Stomach (tissue), 9 donors: Measurements from ENCODE around the gene TMOD1. TPM values are rescaled to one million over a fixed set of nuclear protein-coding genes. Genes with fewer than 3 reads are reported as not detected.
A peak's percentile ranks its signal among the peaks of the same experiment; 100 is the strongest.

Source experiments
- DNase-seq, 2 donors: peaks; one replicate each; pipeline versions ENCODE4 v3.0.0 to v3.0.0-alpha.2; 2013 to 2019
- H3K27ac ChIP-seq, 5 donors: fragments of 200-600 bp in 4 of 5; sonication (generic) in 4 of 5; one replicate each; pipeline ENCODE4 v1.5.1; 2013 to 2019; ENCODE audit warnings: mild to moderate bottlenecking in 1 of 5, moderate library complexity in 1 of 5
- H3K27me3 ChIP-seq, 3 donors: fragments of 200-600 bp; sonication (generic); one replicate each; pipeline ENCODE4 v1.5.1; 2017 to 2019; ENCODE audit warnings: mixed run types in 1 of 3
- H3K36me3 ChIP-seq, 4 donors: fragments of 200-600 bp; sonication (generic); 1 replicate in 3 of 4; 2 replicates in 1 of 4; pipeline ENCODE4 v1.5.1; 2016 to 2019
- H3K4me1 ChIP-seq, 4 donors: fragments of 200-600 bp; sonication (generic); one replicate each; pipeline ENCODE4 v1.5.1; 2016 to 2019
- H3K4me3 ChIP-seq, 4 donors: fragments of 200-600 bp; sonication (generic) in 3 of 4; one replicate each; pipeline ENCODE4 v1.5.1; 2016 to 2019; ENCODE audit warnings: mild to moderate bottlenecking in 1 of 4
- H3K9me3 ChIP-seq, 4 donors: fragments of 200-600 bp; sonication (generic); one replicate each; pipeline ENCODE4 v1.5.1; 2016 to 2019
- CTCF ChIP-seq, 7 experiments: fragments of 450-650 bp in 4 of 7; fragments of 200-600 bp in 3 of 7; sonication (generic) in 3 of 7; IDR thresholded peaks; one replicate each; pipeline ENCODE4 v1.5.1; 2016 to 2019; ENCODE audit warnings: antibody characterized with exemption in 7 of 7, control low read depth in 2 of 7, mild to moderate bottlenecking in 1 of 7
- EP300 ChIP-seq: sonication (generic); formaldehyde crosslinking; IDR thresholded peaks from one replicate; pipeline ENCODE4 v1.6.1; 2017; ENCODE audit warnings: antibody characterized with exemption
- POLR2A ChIP-seq, 4 donors: fragments of 450-650 bp; IDR thresholded peaks; one replicate each; pipeline ENCODE4 v1.6.1; 2016; ENCODE audit warnings: antibody characterized with exemption in 4 of 4, control low read depth in 2 of 4, mild to moderate bottlenecking in 1 of 4, moderate library complexity in 1 of 4
- POLR2AphosphoS5 ChIP-seq, 3 donors: sonication (generic); formaldehyde crosslinking; IDR thresholded peaks; one replicate each; pipeline ENCODE4 v1.6.1; 2016; ENCODE audit warnings: antibody characterized with exemption in 3 of 3
- WGBS, 5 donors: extraction: QIAGEN DNeasy Blood & Tissue Kit in 3 of 5; methylation state at CpG; one replicate each; pipeline versions ENCODE4 v1.1.5 to v1.1.7; 2013 to 2018; 5-methylcytosine and 5-hydroxymethylcytosine counted together
- intact Hi-C: fragments of 100-400 bp; cut with DNase I; formaldehyde crosslinking; loops from one replicate; pipeline ENCODE4 v1.15.1; 2023; ENCODE audit warnings: low total_unique reads
- polyA plus RNA-seq, 3 donors: library from polyadenylated mRNA; stranded (reverse); fragments of 200-250 nt; gene quantifications; one replicate each; pipeline ENCODE4 v1.2.3, GENCODE V29; 2013
- total RNA-seq, 5 donors: library from RNA; depleted of rRNA; stranded (reverse); fragments of >200 nt; gene quantifications; one replicate each; pipeline versions ENCODE4 v1.1.0 to v1.2.3, GENCODE V29; 2014 to 2016
- donor health status: healthy with polysubstance abuse.
- donor health status: Bipolar disorder and iron deficiency.
- donor health status: healthy.

TMOD1 gene
- total and polyA plus RNA-seq, 8 donors: 4.6 to 34.8 (median 11.2) TPM

- Histone ChIP-seq H3K27me3 (peaks cover 0 to 18% (median 18%) of the 10 kb centered on the region in 3 donors), H3K27ac (peak overlapping the region in 4 of 5 donors; percentile 55 to 92 (median 78)), H3K4me1 (peaks cover 22 to 55% (median 38%) of the 10 kb centered on the region in 4 donors), H3K9me3 (no peaks in the 10 kb centered on the region), H3K4me3 (peak overlapping the region; percentile 66 to 87 (median 84)), H3K36me3 (peaks cover 0 to 13% (median 12%) of the 10 kb centered on the region in 4 donors)
- intact Hi-C loops: no loop called here
- WGBS, 5 donors: 16 to 23% (median 20%) methylated on average over 6 of the region's 6 CpGs
- DNase-seq: no peak
- TF ChIP-seq CTCF (IDR thresholded peaks at IDR 0.05) (no peak), EP300 (no peak), POLR2AphosphoS5 (IDR thresholded peaks at IDR 0.05) (no peak), POLR2A (IDR thresholded peaks at IDR 0.05) (no peak)
These were observed 695 bp upstream of the TMOD1 start for GRCh38 chr9:97500765-97501176.

- Histone ChIP-seq H3K27me3 (peaks cover 0 to 18% (median 18%) of the 10 kb centered on the region in 3 donors), H3K4me1 (peaks cover 23 to 60% (median 40%) of the 10 kb centered on the region in 4 donors), H3K9me3 (no peaks in the 10 kb centered on the region), H3K27ac (peak overlapping the region; percentile 59 to 92 (median 86)), H3K4me3 (peak overlapping the region; percentile 66 to 87 (median 84)), H3K36me3 (peaks cover 0 to 2% (median 2%) of the 10 kb centered on the region in 4 donors)
- intact Hi-C loops: no loop called here
- 0 to 1% (median 0%) methylated on average over 2 to 30 of the region's 30 CpGs; no CpG with 5 or more reads in 1 of the 5 donors for WGBS, 5 donors
- no peak for DNase-seq
- no peak for TF ChIP-seq POLR2AphosphoS5 (IDR thresholded peaks at IDR 0.05)
- TF ChIP-seq EP300: no peak
These were observed 431 bp downstream of the TMOD1 start for GRCh38 chr9:97501972-97502221.

- WGBS, 5 donors: 2 to 4% (median 3%) methylated on average over 28 to 49 of the region's 49 CpGs
- H3K27ac ChIP-seq: peak overlapping the region; percentile 59 to 92 (median 86)
- TF ChIP-seq POLR2A (IDR thresholded peaks at IDR 0.05) (no peak), POLR2AphosphoS5 (IDR thresholded peaks at IDR 0.05) (no peak), CTCF (IDR thresholded peaks at IDR 0.05) (no peak), EP300 (no peak)
- H3K36me3 ChIP-seq: no peaks in the 10 kb centered on the region
- H3K4me3 ChIP-seq: peak overlapping the region; percentile 66 to 87 (median 84)
- H3K9me3 ChIP-seq: no peaks in the 10 kb centered on the region
- peak in 1 of 2 donors; percentile 53 for DNase-seq
- peaks cover 0 to 18% (median 18%) of the 10 kb centered on the region in 3 donors for H3K27me3 ChIP-seq
- intact Hi-C loops: no loop called here
- peaks cover 23 to 60% (median 43%) of the 10 kb centered on the region in 4 donors for H3K4me1 ChIP-seq
These were observed 937 bp downstream of the TMOD1 start for GRCh38 chr9:97502222-97502983.

GRCh38 chr9:97502984-97503861 lies 1.8 kb downstream of the TMOD1 start:
- no peak for TF ChIP-seq POLR2AphosphoS5 (IDR thresholded peaks at IDR 0.05)
- no peak for TF ChIP-seq EP300
- TF ChIP-seq POLR2A (IDR thresholded peaks at IDR 0.05): no peak
- TF ChIP-seq CTCF (IDR thresholded peaks at IDR 0.05): no peak

More at GRCh38 chr9:97502984-97503861, 1.8 kb downstream of the TMOD1 start:
- H3K27ac ChIP-seq: peak overlapping the region; percentile 68 to 92 (median 86)
- peaks cover 23 to 60% (median 44%) of the 10 kb centered on the region in 4 donors for H3K4me1 ChIP-seq
- H3K36me3 ChIP-seq: no peaks in the 10 kb centered on the region
- intact Hi-C loops: no loop called here
- peak in 1 of 2 donors; percentile 40 for DNase-seq
- H3K4me3 ChIP-seq: peak overlapping the region; percentile 66 to 87 (median 84)
- 25 to 47% (median 31%) methylated on average over 17 of the region's 17 CpGs for WGBS, 5 donors
- no peaks in the 10 kb centered on the region for H3K9me3 ChIP-seq
- H3K27me3 ChIP-seq: peaks cover 0 to 18% (median 18%) of the 10 kb centered on the region in 3 donors
